H9 (cell line): ENCODE data around the gene DOCK11. TPM values are rescaled to one million over a fixed set of nuclear protein-coding genes. Genes with fewer than 3 reads are reported as not detected.

Experiments
- DNase-seq: peaks from one replicate; pipeline ENCODE4 v3.0.0-alpha.2; 2017
- H2AFZ ChIP-seq: one replicate; pipeline ENCODE4 v1.6.1; 2013; ENCODE audit warnings: mild to moderate bottlenecking, low read length, control low read depth, moderate library complexity
- H2AK5ac ChIP-seq: 2 replicates; pipeline ENCODE4 v1.6.1; 2013; ENCODE audit warnings: low read length, control low read depth, mixed read lengths; ENCODE audit not compliant: insufficient read length
- H2BK120ac ChIP-seq: one replicate; pipeline ENCODE4 v1.6.1; 2013; ENCODE audit warnings: low read depth, mild to moderate bottlenecking, low read length, control low read depth, inconsistent platforms; ENCODE audit not compliant: poor library complexity, severe bottlenecking
- H2BK12ac ChIP-seq: 2 replicates; pipeline ENCODE4 v1.6.1; 2013; ENCODE audit warnings: low read length, control low read depth, mixed read lengths, low read depth; ENCODE audit not compliant: insufficient read length
- H2BK15ac ChIP-seq: 2 replicates; pipeline ENCODE4 v1.6.1; 2013; ENCODE audit warnings: low read depth, low read length, control low read depth
- H2BK20ac ChIP-seq: one replicate; pipeline ENCODE4 v1.6.1; 2013; ENCODE audit warnings: low read depth, mild to moderate bottlenecking, low read length, control low read depth, inconsistent platforms; ENCODE audit not compliant: poor library complexity, severe bottlenecking
- H2BK5ac ChIP-seq: 2 replicates; pipeline ENCODE4 v1.6.1; 2013; ENCODE audit warnings: low read length, control low read depth, mixed read lengths; ENCODE audit not compliant: insufficient read length
- H3K14ac ChIP-seq: 2 replicates; pipeline ENCODE4 v1.6.1; 2013; ENCODE audit warnings: low read length, control low read depth; ENCODE audit not compliant: insufficient read depth
- H3K18ac ChIP-seq: 2 replicates; pipeline ENCODE4 v1.6.1; 2013; ENCODE audit warnings: low read depth, mild to moderate bottlenecking, mixed read lengths, low read length, control low read depth; ENCODE audit not compliant: insufficient read length
- H3K23ac ChIP-seq: 2 replicates; pipeline ENCODE4 v1.6.1; 2013; ENCODE audit warnings: low read length, control low read depth, mixed read lengths, low read depth; ENCODE audit not compliant: insufficient read length
- H3K23me2 ChIP-seq: 2 replicates; pipeline ENCODE4 v1.6.1; 2013; ENCODE audit warnings: low read depth, mild to moderate bottlenecking, mixed read lengths, low read length, control low read depth; ENCODE audit not compliant: insufficient read length, poor library complexity, severe bottlenecking
- H3K27ac ChIP-seq: 2 replicates; pipeline ENCODE4 v1.5.1; 2013; ENCODE audit warnings: low read length, control low read depth, mixed read lengths, low read depth; ENCODE audit not compliant: insufficient read length
- H3K27me3 ChIP-seq: 2 replicates; pipeline ENCODE4 v1.6.1; 2013; ENCODE audit warnings: low read length, control low read depth, inconsistent platforms; ENCODE audit not compliant: insufficient read depth
- H3K4ac ChIP-seq: 2 replicates; pipeline ENCODE4 v1.6.1; 2013; ENCODE audit warnings: low read depth, mild to moderate bottlenecking, control low read depth, inconsistent platforms, low read length, moderate library complexity
- H3K4me1 ChIP-seq: 2 replicates; pipeline ENCODE4 v1.6.1; 2013; ENCODE audit warnings: low read length, control low read depth, inconsistent platforms; ENCODE audit not compliant: insufficient read depth
- H3K4me2 ChIP-seq: 2 replicates; pipeline ENCODE4 v1.6.1; 2013; ENCODE audit warnings: low read length, control low read depth, mixed read lengths; ENCODE audit not compliant: insufficient read length, insufficient read depth
- H3K56ac ChIP-seq: 2 replicates; pipeline ENCODE4 v1.6.1; 2013; ENCODE audit warnings: low read depth, mild to moderate bottlenecking, mixed read lengths, low read length, control low read depth; ENCODE audit not compliant: insufficient read length
- H3K79me1 ChIP-seq: 2 replicates; pipeline ENCODE4 v1.6.1; 2013; ENCODE audit warnings: low read depth, mild to moderate bottlenecking, moderate library complexity, low read length, control low read depth, inconsistent platforms; ENCODE audit not compliant: insufficient read depth, poor library complexity, severe bottlenecking
- H3K79me2 ChIP-seq: 2 replicates; pipeline ENCODE4 v1.6.1; 2013; ENCODE audit warnings: low read length, control low read depth, inconsistent platforms; ENCODE audit not compliant: insufficient read depth
- H3K9ac ChIP-seq: 2 replicates; pipeline ENCODE4 v1.6.1; 2013; ENCODE audit warnings: low read length, control low read depth, mixed read lengths; ENCODE audit not compliant: insufficient read length; ENCODE audit errors: extremely low read depth
- H3K9me3 ChIP-seq: one replicate; pipeline ENCODE4 v1.6.1; 2013; ENCODE audit warnings: low read depth, low read length, inconsistent platforms; ENCODE audit not compliant: control insufficient read depth
- H3T11ph ChIP-seq: one replicate; pipeline ENCODE4 v1.6.1; 2013; ENCODE audit warnings: mild to moderate bottlenecking, low read length, control low read depth, inconsistent platforms
- H4K20me1 ChIP-seq: one replicate; pipeline ENCODE4 v1.6.1; 2013; ENCODE audit not compliant: control insufficient read depth, insufficient read length, insufficient read depth
- H4K5ac ChIP-seq: 2 replicates; pipeline ENCODE4 v1.6.1; 2013; ENCODE audit warnings: low read depth, mild to moderate bottlenecking, mixed read lengths, low read length, control low read depth; ENCODE audit not compliant: insufficient read length
- H4K8ac ChIP-seq: replicated peaks from 2 replicates; pipeline ENCODE4 v1.6.1; 2013; ENCODE audit warnings: low read length, control low read depth, mixed read lengths, low read depth; ENCODE audit not compliant: insufficient read length
- H4K91ac ChIP-seq: 2 replicates; pipeline ENCODE4 v1.6.1; 2013; ENCODE audit warnings: low read depth, mild to moderate bottlenecking, moderate library complexity, mixed read lengths, low read length, control low read depth; ENCODE audit not compliant: insufficient read length
- H3K27ac Mint-ChIP-seq, 3 experiments: 2 replicates in 2 of 3; 3 replicates in 1 of 3; pipeline ENCODE4 v1.8.0; 2020 to 2021; ENCODE audit warnings: mixed read lengths in 3 of 3, mild to moderate bottlenecking in 1 of 3, moderate library complexity in 1 of 3
- H3K27me3 Mint-ChIP-seq: 2 replicates; pipeline ENCODE4 v1.8.0; 2021; ENCODE audit warnings: low read depth, mild to moderate bottlenecking, moderate library complexity, mixed read lengths
- H3K36me3 Mint-ChIP-seq, 3 experiments: 2 replicates in 2 of 3; 3 replicates in 1 of 3; pipeline ENCODE4 v1.8.0; 2020 to 2021; ENCODE audit warnings: low read depth in 3 of 3, mixed read lengths in 3 of 3; ENCODE audit not compliant: insufficient read depth in 1 of 3
- H3K4me1 Mint-ChIP-seq, 2 experiments: 2 replicates each; pipeline ENCODE4 v1.8.0; 2020; ENCODE audit warnings: mixed read lengths in 2 of 2
- H3K4me3 Mint-ChIP-seq, 2 experiments: 2 replicates in 1 of 2; 3 replicates in 1 of 2; pipeline ENCODE4 v1.8.0; 2020 to 2021; ENCODE audit warnings: mild to moderate bottlenecking in 2 of 2, mixed read lengths in 2 of 2, moderate library complexity in 1 of 2
- H3K9me3 Mint-ChIP-seq, 2 experiments: 2 replicates in 1 of 2; 3 replicates in 1 of 2; pipeline ENCODE4 v1.8.0; 2020; ENCODE audit warnings: mild to moderate bottlenecking in 2 of 2, mixed read lengths in 2 of 2, moderate library complexity in 1 of 2
- WGBS: extraction: QIAGEN DNeasy Blood & Tissue Kit; methylation state at CpG from one replicate; pipeline ENCODE4 v1.1.7; 2013; ENCODE audit warnings: missing lambda C conversion rate, low lambda C conversion rate, mixed read lengths; ENCODE audit not compliant: insufficient read length; ENCODE audit errors: extremely low coverage; 5-methylcytosine and 5-hydroxymethylcytosine counted together
- total RNA-seq: library from RNA; stranded (reverse); gene quantifications from 2 replicates; pipeline ENCODE4 v1.2.1, GENCODE V29; 2021
- TF ChIP-seq, protein P1 (sequence below): fragments of 200-600 bp; sonication (generic); conservative IDR thresholded peaks from 3 replicates; pipeline ENCODE4 v1.8.0; 2021; ENCODE audit warnings: antibody characterized with exemption, mild to moderate bottlenecking

Gene DOCK11
- total RNA-seq, 1 experiment from 2014 or later, result 6.2 TPM

GRCh38 chrX:118513120-118513898, 17.7 kb downstream of the DOCK11 start:
- Histone ChIP-seq H3K56ac (no peak overlapping the region), H3K27ac (no peak overlapping the region), H3T11ph (no peak overlapping the region), H2AK5ac (no peak overlapping the region), H4K8ac (no peak overlapping the region), H4K20me1 (no peaks in the 10 kb centered on the region), H3K14ac (no peak overlapping the region), H3K9ac (no peak overlapping the region), H2BK20ac (no peak overlapping the region), H2BK5ac (no peak overlapping the region), H3K79me1 (no peaks in the 10 kb centered on the region), H4K5ac (no peak overlapping the region), H2BK15ac (no peak overlapping the region), H3K18ac (no peak overlapping the region), H3K23me2 (no peaks in the 10 kb centered on the region), H3K4ac (no peak overlapping the region), H3K27me3 (no peaks in the 10 kb centered on the region), H3K9me3 (peaks cover 22% of the 10 kb centered on the region), H2BK12ac (no peak overlapping the region), H3K4me2 (no peak overlapping the region), H4K91ac (no peak overlapping the region), H3K79me2 (no peaks in the 10 kb centered on the region), H2AFZ (no peak overlapping the region), H3K4me1 (no peaks in the 10 kb centered on the region), H2BK120ac (no peak overlapping the region), H3K23ac (no peak overlapping the region)
- Mint-ChIP-seq H3K4me1 (peaks cover 0 to 3% of the 10 kb centered on the region in 2 experiments; a peak in 1 of 4 replicates), H3K27me3 (no peaks in the 10 kb centered on the region; the same call in 1 of the 2 replicates), H3K27ac (no peak overlapping the region), H3K9me3 (peaks cover 25 to 72% of the 10 kb centered on the region in 2 experiments; a peak in 4 of 5 replicates), H3K36me3 (peaks cover 17 to 25% (median 22%) of the 10 kb centered on the region in 3 experiments), H3K4me3 (peak overlapping the region in 1 of 2 experiments; percentile 37; a peak in 1 of 5 replicates)
- TF ChIP-seq, protein P1, sequence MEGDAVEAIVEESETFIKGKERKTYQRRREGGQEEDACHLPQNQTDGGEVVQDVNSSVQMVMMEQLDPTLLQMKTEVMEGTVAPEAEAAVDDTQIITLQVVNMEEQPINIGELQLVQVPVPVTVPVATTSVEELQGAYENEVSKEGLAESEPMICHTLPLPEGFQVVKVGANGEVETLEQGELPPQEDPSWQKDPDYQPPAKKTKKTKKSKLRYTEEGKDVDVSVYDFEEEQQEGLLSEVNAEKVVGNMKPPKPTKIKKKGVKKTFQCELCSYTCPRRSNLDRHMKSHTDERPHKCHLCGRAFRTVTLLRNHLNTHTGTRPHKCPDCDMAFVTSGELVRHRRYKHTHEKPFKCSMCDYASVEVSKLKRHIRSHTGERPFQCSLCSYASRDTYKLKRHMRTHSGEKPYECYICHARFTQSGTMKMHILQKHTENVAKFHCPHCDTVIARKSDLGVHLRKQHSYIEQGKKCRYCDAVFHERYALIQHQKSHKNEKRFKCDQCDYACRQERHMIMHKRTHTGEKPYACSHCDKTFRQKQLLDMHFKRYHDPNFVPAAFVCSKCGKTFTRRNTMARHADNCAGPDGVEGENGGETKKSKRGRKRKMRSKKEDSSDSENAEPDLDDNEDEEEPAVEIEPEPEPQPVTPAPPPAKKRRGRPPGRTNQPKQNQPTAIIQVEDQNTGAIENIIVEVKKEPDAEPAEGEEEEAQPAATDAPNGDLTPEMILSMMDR, result no peak
- no peak for DNase-seq
- WGBS, result no CpG with 5 or more reads among the region's 6 CpGs
